Measurements from ENCODE around the gene GPR135. TPM values are rescaled to one million over a fixed set of nuclear protein-coding genes. Genes with fewer than 3 reads are reported as not detected.

The GPR135 gene
- total and polyA plus RNA-seq, 3 experiments from 2014 or later = 0.64 to 0.90 (median 0.73) TPM

DNA sequence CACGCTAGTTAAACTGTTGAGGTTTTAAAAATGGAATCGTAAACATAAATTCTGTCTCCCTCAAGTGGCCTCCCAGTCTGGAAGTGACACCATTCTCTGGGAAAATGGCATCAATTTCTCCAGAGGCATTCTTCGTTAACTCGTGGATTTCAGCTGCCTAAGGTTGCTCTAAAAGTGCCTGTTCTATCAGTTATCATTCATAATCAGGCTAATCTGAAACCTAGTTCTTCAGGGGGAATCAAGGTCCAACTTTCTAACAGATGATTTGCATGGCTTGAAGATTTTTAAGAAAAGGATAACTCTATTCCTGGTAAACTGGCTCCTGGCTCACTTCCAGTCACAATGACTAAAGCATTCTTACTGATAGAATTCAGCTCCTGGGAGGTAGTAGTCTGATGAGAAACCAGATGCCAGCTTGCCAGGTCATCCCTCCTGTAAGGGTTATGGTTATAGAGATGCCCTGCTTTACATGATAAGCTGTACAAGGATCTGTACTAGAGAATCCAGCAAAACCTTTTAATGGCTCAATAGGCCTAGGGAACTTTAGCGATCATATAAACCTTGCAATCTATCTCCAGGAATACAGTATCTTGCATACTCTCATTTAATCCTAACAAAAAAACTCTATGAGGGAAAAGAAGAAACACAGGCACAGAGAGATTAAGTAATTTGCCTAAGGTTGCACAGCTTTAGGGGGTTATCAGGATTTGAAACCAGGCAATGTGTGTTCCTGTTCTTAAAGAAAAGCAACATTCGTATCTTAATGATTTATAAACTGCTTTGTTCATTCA lies 17.6 kb upstream of the GPR135 start:
- H3K4me3 Mint-ChIP-seq = peak overlapping the region; percentile 96 to 99 (median 98)
- POLR2A ChIA-PET = interaction anchor here (1.9 to 2.0 kb wide), 2 partner anchors 18 to 294 kb away, joined by 4 to 24 read pairs; partner anchors contain the start of genes DAAM1 and GPR135
- Histone ChIP-seq H3K4me1 (ENCODE audit: insufficient read depth, low read length) (peaks cover 50% of the 10 kb centered on the region), H3K36me3 (ENCODE audit: insufficient read depth, low read length) (no peaks in the 10 kb centered on the region), H3K27me3 (ENCODE audit: insufficient read depth, low read length, poor library complexity, severe bottlenecking) (no peaks in the 10 kb centered on the region), H3K4me3 (ENCODE audit: low read length) (peak overlapping the region; percentile 87), H3K27ac (ENCODE audit: low read depth, low read length) (peak overlapping the region; percentile 91), H3K9me3 (ENCODE audit: low read length) (no peaks in the 10 kb centered on the region)
- no peak for DNase-seq
- H3K27me3 Mint-ChIP-seq = no peaks in the 10 kb centered on the region
- H3K9me3 Mint-ChIP-seq = no peaks in the 10 kb centered on the region
- peak overlapping the region in 7 of 8 donors; percentile 34 to 95 (median 87) for H3K27ac Mint-ChIP-seq
- CTCF ChIA-PET = interaction anchor here (1.1 to 2.3 kb wide), 4 partner anchors 9 to 293 kb away, joined by 3 to 15 read pairs (median 4); partner anchors contain the start of gene GPR135
- peaks cover 0 to 19% (median 2%) of the 10 kb centered on the region in 3 donors for H3K36me3 Mint-ChIP-seq
- H3K4me1 Mint-ChIP-seq = peaks cover 67 to 77% (median 73%) of the 10 kb centered on the region in 3 donors

- Histone ChIP-seq H3K27me3 (ENCODE audit: insufficient read depth, low read length, poor library complexity, severe bottlenecking) (no peaks in the 10 kb centered on the region), H3K9me3 (ENCODE audit: low read length) (no peaks in the 10 kb centered on the region), H3K36me3 (ENCODE audit: insufficient read depth, low read length) (no peaks in the 10 kb centered on the region), H3K27ac (ENCODE audit: low read depth, low read length) (no peak overlapping the region), H3K4me3 (ENCODE audit: low read length) (no peak overlapping the region), H3K4me1 (ENCODE audit: insufficient read depth, low read length) (peaks cover 50% of the 10 kb centered on the region)
- POLR2A ChIA-PET = no interaction called here
- no peak for DNase-seq
- H3K36me3 Mint-ChIP-seq = peaks cover 0 to 19% (median 0%) of the 10 kb centered on the region in 3 donors
- no peaks in the 10 kb centered on the region for H3K27me3 Mint-ChIP-seq
- H3K4me3 Mint-ChIP-seq = peak overlapping the region; percentile 96 to 99 (median 98)
- peaks cover 66 to 77% (median 71%) of the 10 kb centered on the region in 3 donors for H3K4me1 Mint-ChIP-seq
- CTCF ChIA-PET = interaction anchor here (2.3 kb wide), 1 partner anchor 17 kb away, joined by 15 read pairs; the partner anchor contains the start of gene GPR135
- H3K9me3 Mint-ChIP-seq = no peaks in the 10 kb centered on the region
- peak overlapping the region in 5 of 8 donors; percentile 18 to 90 (median 69) for H3K27ac Mint-ChIP-seq
Measured at GRCh38 chr14:59481871-59482540, 16.8 kb upstream of the GPR135 start.

DNA sequence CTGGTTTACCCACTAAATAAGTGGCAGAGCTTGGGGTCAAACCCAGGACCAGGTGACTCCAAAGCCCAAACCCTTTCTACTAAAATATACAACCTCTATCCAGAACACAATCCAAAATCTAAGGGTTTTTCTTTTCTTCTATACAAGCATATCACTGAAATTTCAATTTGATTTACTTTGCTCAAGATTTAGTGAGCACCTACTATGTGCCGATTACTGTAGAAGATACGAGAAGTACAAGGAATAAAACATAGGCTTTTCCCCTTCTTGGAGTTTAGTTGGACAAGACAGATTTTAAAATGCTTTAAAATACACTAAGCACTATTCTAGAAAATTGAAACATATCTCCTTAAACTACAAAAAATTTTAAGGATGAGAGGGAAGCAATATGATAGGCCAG lies 16.2 kb upstream of the GPR135 start:
- Mint-ChIP-seq H3K36me3 (peaks cover 0 to 24% (median 0%) of the 10 kb centered on the region in 3 donors), H3K4me1 (peaks cover 62 to 80% (median 73%) of the 10 kb centered on the region in 3 donors)

DNA sequence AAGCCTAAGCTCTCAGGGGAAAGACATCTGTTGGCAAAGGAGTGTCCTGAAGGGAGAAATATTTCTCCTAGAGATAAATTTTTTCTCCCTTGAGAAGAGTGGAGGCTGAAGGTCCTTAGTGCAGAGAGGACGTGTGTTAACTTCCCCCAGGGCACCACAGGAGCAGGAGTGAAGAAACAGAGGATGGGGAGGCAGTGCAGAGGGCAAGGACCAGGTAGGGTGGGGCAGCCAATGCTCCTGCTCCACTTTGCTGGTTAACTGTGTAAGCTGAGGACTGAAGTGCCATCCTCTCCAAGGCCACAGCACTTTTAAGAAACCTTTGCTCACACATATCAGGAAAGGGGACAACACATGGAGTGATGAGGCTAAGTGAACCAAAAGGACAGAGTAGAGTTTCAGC lies 15.0 kb upstream of the GPR135 start:
- ChIA-PET POLR2A (no interaction called here), CTCF (interaction anchor here (0.6 to 1.5 kb wide), 2 partner anchors 13 to 53 kb away, joined by 3 read pairs; no protein-coding TSS in a partner anchor)
- no peak overlapping the region for H3K4me3 ChIP-seq (ENCODE audit: low read length)
- H3K27ac ChIP-seq (ENCODE audit: low read depth, low read length) = no peak overlapping the region
- H3K9me3 Mint-ChIP-seq = no peaks in the 10 kb centered on the region
- H3K27ac Mint-ChIP-seq = peak overlapping the region in 4 of 8 donors; percentile 27 to 84 (median 58)
- H3K36me3 Mint-ChIP-seq = peaks cover 0 to 34% (median 0%) of the 10 kb centered on the region in 3 donors
- H3K27me3 Mint-ChIP-seq = no peaks in the 10 kb centered on the region
- H3K4me3 Mint-ChIP-seq = peak overlapping the region in 1 of 7 donors; percentile 83
- H3K9me3 ChIP-seq (ENCODE audit: low read length) = no peaks in the 10 kb centered on the region
- H3K4me1 ChIP-seq (ENCODE audit: insufficient read depth, low read length) = peaks cover 36% of the 10 kb centered on the region
- H3K36me3 ChIP-seq (ENCODE audit: insufficient read depth, low read length) = no peaks in the 10 kb centered on the region
- no peaks in the 10 kb centered on the region for H3K27me3 ChIP-seq (ENCODE audit: insufficient read depth, low read length, poor library complexity, severe bottlenecking)
- peaks cover 53 to 69% (median 63%) of the 10 kb centered on the region in 3 donors for H3K4me1 Mint-ChIP-seq
- DNase-seq = no peak

More for the DNA sequence above, 16.2 kb upstream of the GPR135 start:
- Mint-ChIP-seq H3K9me3 (no peaks in the 10 kb centered on the region), H3K27ac (peak overlapping the region in 3 of 8 donors; percentile 37 to 49 (median 48)), H3K27me3 (no peaks in the 10 kb centered on the region), H3K4me3 (peak overlapping the region in 2 of 7 donors; percentile 43 to 97)
- H3K27ac ChIP-seq (ENCODE audit: low read depth, low read length) = no peak overlapping the region
- no peaks in the 10 kb centered on the region for H3K9me3 ChIP-seq (ENCODE audit: low read length)
- no peak for DNase-seq
- no peaks in the 10 kb centered on the region for H3K27me3 ChIP-seq (ENCODE audit: insufficient read depth, low read length, poor library complexity, severe bottlenecking)
- no peak overlapping the region for H3K4me3 ChIP-seq (ENCODE audit: low read length)
- H3K36me3 ChIP-seq (ENCODE audit: insufficient read depth, low read length) = no peaks in the 10 kb centered on the region
- peaks cover 49% of the 10 kb centered on the region for H3K4me1 ChIP-seq (ENCODE audit: insufficient read depth, low read length)
- ChIA-PET CTCF (no interaction called here), POLR2A (no interaction called here)

DNA sequence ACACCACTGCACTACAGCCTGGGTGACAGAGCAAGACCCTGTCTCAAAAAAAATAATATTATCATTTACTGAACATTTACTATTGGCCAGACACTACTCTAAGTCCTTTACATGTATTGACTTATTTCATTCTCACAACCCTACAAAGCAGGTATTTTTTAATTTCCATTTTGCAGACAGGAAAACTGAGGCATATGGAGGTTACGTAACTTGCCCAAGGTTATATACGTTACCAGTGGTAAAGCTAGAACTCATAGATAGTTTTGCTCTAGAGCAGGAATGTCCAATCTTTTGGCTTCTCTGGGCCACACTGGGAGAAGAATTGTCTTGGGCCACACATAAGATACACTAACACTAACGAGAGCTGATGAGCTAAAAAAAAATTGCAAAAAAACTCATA lies 13.4 kb upstream of the GPR135 start:
- ChIA-PET POLR2A (no interaction called here), CTCF (no interaction called here)
- H3K4me3 ChIP-seq (ENCODE audit: low read length) = no peak overlapping the region
- peaks cover 47 to 63% (median 56%) of the 10 kb centered on the region in 3 donors for H3K4me1 Mint-ChIP-seq
- H3K27ac Mint-ChIP-seq = no peak overlapping the region
- H3K9me3 ChIP-seq (ENCODE audit: low read length) = no peaks in the 10 kb centered on the region
- H3K4me1 ChIP-seq (ENCODE audit: insufficient read depth, low read length) = peaks cover 32% of the 10 kb centered on the region
- no peaks in the 10 kb centered on the region for H3K9me3 Mint-ChIP-seq
- DNase-seq = no peak
- peaks cover 0 to 38% (median 2%) of the 10 kb centered on the region in 3 donors for H3K36me3 Mint-ChIP-seq
- H3K36me3 ChIP-seq (ENCODE audit: insufficient read depth, low read length) = peaks cover 6% of the 10 kb centered on the region
- H3K27me3 Mint-ChIP-seq = no peaks in the 10 kb centered on the region
- no peaks in the 10 kb centered on the region for H3K27me3 ChIP-seq (ENCODE audit: insufficient read depth, low read length, poor library complexity, severe bottlenecking)
- H3K4me3 Mint-ChIP-seq = no peak overlapping the region
- no peak overlapping the region for H3K27ac ChIP-seq (ENCODE audit: low read depth, low read length)

DNA sequence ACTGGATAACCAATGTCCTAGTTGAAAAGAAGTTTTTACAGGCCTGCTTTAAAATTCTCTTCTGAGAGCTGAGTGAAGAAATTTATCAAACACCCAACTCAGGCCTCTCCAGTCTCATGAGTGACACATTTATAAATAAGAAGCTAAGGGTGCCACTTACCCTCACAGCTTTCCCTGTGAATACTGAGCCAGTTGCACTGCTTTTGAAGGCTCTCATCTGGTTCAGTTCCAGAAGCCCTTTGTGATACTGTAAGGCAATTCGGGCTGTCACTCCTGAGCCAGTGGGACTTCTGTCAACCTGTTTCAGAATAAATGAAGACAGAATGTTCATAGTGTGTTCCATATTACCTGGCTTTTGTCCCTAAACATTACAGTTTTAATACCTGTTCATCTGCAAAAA lies 10.5 kb upstream of the GPR135 start:
- peaks cover 19 to 35% (median 28%) of the 10 kb centered on the region in 3 donors for H3K4me1 Mint-ChIP-seq
- H3K36me3 ChIP-seq (ENCODE audit: insufficient read depth, low read length) = peaks cover 6% of the 10 kb centered on the region
- no peak overlapping the region for H3K4me3 ChIP-seq (ENCODE audit: low read length)
- H3K9me3 Mint-ChIP-seq = no peaks in the 10 kb centered on the region
- no peak overlapping the region for H3K4me3 Mint-ChIP-seq
- peaks cover 0 to 46% (median 7%) of the 10 kb centered on the region in 3 donors for H3K36me3 Mint-ChIP-seq
- H3K27me3 ChIP-seq (ENCODE audit: insufficient read depth, low read length, poor library complexity, severe bottlenecking) = no peaks in the 10 kb centered on the region
- POLR2A ChIA-PET = no interaction called here
- CTCF ChIA-PET = no interaction called here
- H3K27ac Mint-ChIP-seq = no peak overlapping the region
- peaks cover 4% of the 10 kb centered on the region for H3K4me1 ChIP-seq (ENCODE audit: insufficient read depth, low read length)
- DNase-seq = no peak
- no peaks in the 10 kb centered on the region for H3K27me3 Mint-ChIP-seq
- H3K27ac ChIP-seq (ENCODE audit: low read depth, low read length) = no peak overlapping the region
- H3K9me3 ChIP-seq (ENCODE audit: low read length) = no peaks in the 10 kb centered on the region

DNA sequence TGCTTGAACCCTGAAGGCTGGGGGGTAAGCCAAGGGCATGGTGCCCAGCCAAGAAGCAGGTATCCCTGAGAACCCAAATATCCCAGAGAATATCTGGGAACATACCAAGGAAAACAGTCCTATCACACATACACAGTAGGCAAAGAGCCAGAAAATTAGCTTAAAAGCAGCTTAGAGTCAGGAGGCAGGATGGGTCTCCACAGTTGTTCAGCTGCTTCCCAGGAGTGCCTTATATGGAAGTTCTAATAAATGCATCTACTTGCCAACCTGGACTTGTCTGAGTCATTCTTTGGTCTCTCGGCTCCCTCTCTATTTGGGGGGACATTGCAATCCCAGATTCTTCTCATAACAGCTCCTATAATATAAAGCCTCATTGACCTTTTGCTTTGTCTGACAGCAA lies 9.0 kb upstream of the GPR135 start:
- H3K9me3 ChIP-seq (ENCODE audit: low read length) = no peaks in the 10 kb centered on the region
- ChIA-PET CTCF (interaction anchor here (0.7 kb wide), 1 partner anchor 10 kb away, joined by 3 read pairs; the partner anchor contains the start of genes JKAMP and L3HYPDH), POLR2A (no interaction called here)
- Mint-ChIP-seq H3K4me3 (no peak overlapping the region), H3K27ac (peak overlapping the region in 1 of 8 donors; percentile 17), H3K36me3 (peaks cover 0 to 46% (median 7%) of the 10 kb centered on the region in 3 donors), H3K9me3 (no peaks in the 10 kb centered on the region), H3K27me3 (no peaks in the 10 kb centered on the region), H3K4me1 (peaks cover 7 to 19% (median 15%) of the 10 kb centered on the region in 3 donors)
- no peak overlapping the region for H3K4me3 ChIP-seq (ENCODE audit: low read length)
- no peak for DNase-seq
- H3K27me3 ChIP-seq (ENCODE audit: insufficient read depth, low read length, poor library complexity, severe bottlenecking) = no peaks in the 10 kb centered on the region
- H3K27ac ChIP-seq (ENCODE audit: low read depth, low read length) = no peak overlapping the region
- H3K36me3 ChIP-seq (ENCODE audit: insufficient read depth, low read length) = peaks cover 6% of the 10 kb centered on the region
- H3K4me1 ChIP-seq (ENCODE audit: insufficient read depth, low read length) = no peaks in the 10 kb centered on the region

Data from CD8-positive, alpha-beta memory T cell (primary cell).